ENCODE measurements around the gene PREX1.
A peak's percentile ranks its signal among the peaks of the same experiment; 100 is the strongest.

Gene PREX1

DNA sequence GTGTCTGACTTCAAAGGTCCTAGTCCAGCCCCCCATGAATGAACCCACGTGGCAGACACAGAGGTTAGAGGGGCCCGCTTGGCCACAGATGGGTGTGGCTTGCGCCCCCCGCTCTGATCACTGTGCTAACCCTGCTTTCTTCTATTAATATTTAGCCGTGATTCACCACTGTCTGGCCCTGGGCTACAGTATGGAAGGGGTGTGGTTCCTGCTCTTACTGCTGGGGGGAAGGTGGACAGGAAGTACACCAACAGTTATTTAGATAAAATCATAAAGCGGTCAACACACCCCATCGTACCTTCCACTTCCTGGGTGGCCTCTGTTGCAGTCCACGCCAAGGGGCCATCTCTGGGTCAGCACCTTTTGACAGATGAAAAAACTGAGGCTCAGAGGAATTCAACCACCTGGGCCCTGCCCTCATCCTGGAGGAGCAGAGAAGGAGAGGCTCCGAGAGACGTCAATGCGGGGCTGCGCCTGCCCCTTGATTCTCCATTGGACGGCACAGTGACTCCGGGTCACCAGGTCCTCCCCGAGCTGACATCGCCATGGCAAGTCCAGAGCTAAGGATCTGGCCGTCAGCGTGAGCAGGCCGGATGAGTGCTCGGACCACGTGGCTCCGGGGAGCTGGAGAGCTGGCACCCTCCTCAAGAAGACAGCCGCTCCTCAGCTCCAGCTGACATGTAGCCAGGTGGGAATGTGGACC is 206.3 kb downstream of the PREX1 start:
- peak; percentile 15 for ATAC-seq

DNA sequence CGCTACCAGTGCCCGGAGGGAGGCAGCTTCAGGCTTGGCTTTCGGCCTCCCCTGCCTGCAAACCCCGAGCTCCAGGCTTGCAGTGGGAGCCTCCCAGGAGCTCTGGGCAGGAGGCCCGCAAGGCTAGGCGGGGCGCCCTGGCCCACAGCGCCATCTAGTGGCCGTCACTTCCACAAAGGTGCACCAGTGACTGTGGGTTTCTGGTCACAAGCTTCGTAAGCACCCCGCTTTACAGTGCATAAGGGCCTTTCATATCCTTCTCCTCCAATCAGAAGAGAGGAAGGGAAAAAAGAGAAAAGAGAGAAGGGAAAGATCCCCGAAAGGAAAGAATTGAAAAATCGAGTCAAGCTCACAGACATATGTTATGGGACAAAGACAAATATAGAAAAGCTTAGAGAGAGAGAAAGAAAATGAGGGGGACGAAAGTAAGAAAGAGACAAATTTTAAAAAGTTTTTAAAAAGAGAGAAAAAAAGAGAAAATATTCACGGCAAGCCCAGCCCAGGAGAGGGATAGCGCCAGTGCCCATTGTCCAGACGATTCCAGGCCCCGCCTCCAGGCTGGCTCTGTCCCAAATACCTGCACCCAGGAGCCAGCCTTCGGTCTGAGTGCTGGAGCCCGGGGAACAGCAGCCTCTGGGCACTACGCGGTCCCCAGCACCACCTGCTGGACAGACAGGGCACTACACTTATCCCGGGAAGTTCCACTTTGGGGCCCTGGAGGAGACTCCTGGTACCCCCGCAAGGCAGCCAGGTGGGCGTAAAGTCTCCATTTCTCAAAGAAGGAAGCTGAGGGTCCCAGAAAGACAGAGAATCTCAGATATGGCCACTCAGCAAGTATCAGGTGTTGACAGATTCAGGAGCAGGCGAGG is 207.1 kb downstream of the PREX1 start:
- ATAC-seq = peak; percentile 73

More for the DNA sequence above, 206.3 kb downstream of the PREX1 start:
- DNase-seq = no peak

GRCh38 chr20:48620154-48620506 is 207.7 kb downstream of the PREX1 start:
- ATAC-seq (no peak), DNase-seq (no peak)

More for the DNA sequence above, 207.1 kb downstream of the PREX1 start:
- peak; percentile 85 for DNase-seq

- ATAC-seq (no peak), DNase-seq (no peak)
Measured at GRCh38 chr20:48619126-48620101, 208.4 kb downstream of the PREX1 start.

GRCh38 chr20:48618631-48619030 is 209.2 kb downstream of the PREX1 start:
- DNase-seq (no peak), ATAC-seq (no peak)

- ATAC-seq (no peak), DNase-seq (no peak)
Measured at GRCh38 chr20:48618052-48618451, 209.7 kb downstream of the PREX1 start.

DNA sequence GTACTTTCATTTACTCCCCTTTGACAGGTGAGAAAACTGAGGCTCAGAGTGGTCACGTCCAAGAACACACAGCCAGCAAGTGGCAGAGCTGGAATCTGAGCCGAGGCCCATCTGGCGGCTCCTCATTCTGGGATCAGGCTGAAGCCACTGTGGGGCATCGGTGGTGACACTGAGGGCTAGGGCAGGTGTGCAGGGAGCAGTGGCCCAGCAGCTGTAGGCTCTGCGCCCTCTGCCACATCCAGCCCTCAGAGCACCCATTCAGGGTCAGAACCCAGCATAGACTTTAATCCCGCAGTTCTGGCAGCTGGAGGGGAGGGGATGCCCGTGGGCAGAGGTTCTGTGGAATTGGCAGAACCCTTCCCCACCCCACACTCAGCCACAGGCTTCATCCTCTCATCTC is 210.3 kb downstream of the PREX1 start:
- no peak for DNase-seq
- ATAC-seq = no peak

DNA sequence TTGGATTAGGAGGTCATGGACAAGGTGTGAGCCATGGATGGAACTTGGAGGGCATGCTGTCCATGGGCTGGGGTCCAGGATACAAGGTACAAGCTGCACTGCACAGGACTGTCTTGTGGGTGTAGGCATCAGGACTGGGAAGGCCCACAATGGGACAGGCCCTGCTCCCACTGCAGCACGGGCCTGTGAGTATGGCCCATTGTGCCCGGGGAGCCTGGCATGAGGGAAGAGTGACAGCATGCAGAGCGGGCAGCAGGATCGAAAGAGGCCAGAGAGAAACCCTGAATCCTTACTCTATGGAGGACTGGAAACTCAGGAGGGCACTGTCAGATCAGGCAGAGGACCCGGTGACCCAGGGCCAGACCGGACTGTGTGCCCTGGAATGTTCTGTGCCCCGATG is 211.3 kb downstream of the PREX1 start:
- DNase-seq = no peak
- ATAC-seq = no peak

DNA sequence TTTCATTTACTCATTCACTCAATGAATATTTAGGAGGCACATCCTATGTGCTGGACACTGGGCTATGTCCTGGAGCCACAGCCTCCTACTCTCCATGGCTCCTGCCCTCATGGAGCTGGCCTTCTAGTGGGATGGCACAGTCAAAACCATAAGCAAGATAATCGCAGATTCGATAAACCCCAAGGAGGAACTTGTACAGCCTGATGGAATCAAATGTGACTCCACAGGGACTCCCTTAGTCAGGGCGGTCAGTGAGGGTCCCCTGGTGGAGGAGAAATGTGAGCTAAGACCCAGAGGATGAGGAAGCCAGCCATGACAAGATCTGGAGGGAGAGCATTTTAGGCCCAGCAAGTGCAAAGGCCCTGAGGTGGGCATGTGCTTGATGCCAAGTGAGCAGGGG is 211.9 kb downstream of the PREX1 start:
- no peak for ATAC-seq
- no peak for DNase-seq

GRCh38 chr20:48614593-48615274 is 213.1 kb downstream of the PREX1 start:
- no peak for DNase-seq

DNA sequence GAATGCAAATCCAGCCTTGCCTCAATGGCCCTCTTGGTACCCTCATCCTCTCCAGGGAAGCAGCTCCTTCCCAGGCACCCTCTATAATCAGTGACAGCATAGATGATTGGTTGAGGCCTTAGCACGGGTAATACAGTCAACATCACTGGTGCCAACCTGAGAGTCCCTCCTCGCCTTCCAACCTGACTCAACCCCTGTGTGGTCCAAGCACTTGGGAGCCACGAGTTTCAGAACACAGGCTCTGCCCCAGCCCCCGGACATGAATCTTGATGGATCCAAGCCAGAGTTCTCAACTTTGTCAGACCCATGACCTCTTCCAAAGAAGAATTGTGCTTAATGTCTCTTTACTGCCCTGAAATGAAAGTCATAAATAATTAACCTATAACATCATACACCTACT is 213.9 kb downstream of the PREX1 start:
- DNase-seq = no peak
- no peak for ATAC-seq

More at GRCh38 chr20:48614593-48615274, 213.1 kb downstream of the PREX1 start:
- no peak for ATAC-seq

GRCh38 chr20:48612335-48612734 is 215.5 kb downstream of the PREX1 start:
- DNase-seq (no peak), ATAC-seq (no peak)

DNA sequence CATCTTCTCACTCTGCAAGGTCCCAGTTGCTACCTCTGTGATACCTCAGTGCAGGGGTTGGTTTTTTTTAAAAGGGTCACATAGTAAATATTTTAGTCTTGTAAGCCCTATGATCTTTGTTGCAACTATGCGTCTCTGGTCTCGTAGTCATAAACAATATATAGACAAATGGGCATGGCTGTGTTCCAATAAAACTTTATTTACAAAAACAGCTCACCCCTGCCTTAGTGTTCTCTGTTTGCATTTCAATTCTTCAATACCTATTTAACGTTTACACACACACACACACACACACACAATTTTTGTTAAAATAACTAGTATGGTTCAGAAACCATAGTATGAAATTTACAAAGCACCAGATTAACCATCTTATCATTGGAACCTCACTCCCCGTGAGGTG is 216.8 kb downstream of the PREX1 start:
- DNase-seq (no peak), ATAC-seq (no peak)

DNA sequence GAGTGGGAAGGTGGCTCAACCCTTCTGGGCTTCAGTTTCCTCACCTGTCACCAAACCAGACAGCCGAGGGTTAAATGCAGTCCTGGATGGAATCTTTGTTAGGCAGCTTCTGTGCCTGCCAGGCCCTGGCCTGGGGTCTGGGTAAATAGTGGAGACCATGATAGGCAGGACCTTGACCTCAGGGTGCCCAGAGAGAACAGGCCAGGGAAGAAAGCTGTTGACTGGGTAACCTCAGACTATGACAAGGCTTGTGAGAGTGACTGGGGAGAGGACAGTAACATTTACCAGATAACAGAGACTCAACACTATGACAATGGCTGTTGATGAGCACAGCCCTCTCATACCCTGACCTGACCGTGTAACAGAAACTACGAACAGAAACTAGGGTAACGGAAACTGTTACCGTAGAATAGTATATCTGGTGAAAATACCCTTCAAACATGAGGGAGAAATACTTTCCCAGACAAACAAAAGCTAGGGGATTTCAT is 218.3 kb downstream of the PREX1 start:
- ATAC-seq = peak; percentile 97
- no peak for DNase-seq

DNA sequence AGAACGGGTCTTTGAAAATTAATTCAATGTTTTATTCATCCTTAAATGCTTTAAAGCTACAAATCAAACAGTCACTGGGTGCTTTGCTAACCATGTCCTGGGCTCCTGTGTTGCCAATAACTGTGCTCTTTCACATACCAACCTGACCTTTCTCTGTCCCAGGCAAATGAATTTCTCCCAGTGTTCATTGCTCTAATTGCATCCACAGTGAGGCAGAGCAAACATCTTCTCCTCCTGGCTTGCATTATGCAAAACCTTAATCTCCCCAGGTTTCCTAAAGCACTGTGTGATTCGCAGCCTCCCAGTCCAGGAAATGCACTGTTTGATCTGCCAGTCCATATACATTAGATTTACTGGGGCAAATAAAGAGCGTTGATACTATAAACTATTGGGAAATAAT is 219.0 kb downstream of the PREX1 start:
- ATAC-seq (no peak), DNase-seq (no peak)

DNA sequence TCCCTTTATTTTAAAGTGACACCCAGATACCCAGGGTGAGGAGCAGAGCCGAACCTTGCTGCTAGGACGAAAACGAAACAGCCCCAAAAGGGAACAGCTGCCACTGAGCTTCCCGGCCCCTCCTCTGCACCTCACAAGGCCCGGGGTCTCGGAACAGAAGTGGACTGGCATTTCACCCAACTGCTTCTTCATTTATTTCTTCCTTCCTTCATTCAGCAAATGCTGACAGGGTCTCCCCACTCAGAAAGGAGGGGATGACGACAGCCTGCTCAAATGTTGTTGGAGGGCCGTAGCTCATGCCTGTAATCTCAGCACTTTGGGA is 220.3 kb downstream of the PREX1 start:
- ATAC-seq (no peak), DNase-seq (no peak)

DNA sequence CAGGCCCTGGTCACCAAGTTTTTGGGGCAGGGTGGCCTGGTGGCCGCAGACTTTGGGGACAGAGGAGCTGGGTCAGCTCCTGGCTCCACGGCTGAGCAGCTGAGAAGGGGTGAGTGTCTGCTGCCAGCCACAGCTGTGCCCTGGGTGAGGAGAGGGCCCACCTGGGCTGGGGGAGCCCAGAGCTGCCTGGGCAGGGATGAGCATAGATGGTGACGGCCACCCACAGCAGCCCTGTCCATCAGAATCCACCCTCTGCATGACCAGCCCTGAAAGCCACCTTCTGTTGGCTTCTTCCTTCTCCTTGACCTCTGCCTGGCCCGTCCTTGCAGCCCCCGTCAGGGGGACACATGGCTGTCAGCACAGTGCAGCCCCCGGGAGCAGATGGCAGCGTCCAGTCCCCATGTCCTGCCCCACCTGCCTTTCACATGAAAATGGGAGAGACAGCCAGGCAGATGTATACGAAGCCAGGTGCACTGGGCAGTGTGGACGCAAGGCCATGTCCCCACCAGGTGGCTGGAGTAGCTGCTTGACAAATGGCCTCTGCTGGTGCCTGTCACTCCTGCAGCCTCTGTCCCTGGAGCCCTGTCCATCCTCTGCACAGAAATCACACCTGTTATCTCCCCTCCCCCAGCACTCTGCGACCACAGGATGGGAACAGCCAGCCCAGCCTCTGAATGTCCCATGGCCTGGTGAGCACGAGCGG is 220.8 kb downstream of the PREX1 start:
- DNase-seq (no peak), ATAC-seq (no peak)

GRCh38 chr20:48606172-48606840 is 221.5 kb downstream of the PREX1 start:
- DNase-seq = no peak
- no peak for ATAC-seq

DNA sequence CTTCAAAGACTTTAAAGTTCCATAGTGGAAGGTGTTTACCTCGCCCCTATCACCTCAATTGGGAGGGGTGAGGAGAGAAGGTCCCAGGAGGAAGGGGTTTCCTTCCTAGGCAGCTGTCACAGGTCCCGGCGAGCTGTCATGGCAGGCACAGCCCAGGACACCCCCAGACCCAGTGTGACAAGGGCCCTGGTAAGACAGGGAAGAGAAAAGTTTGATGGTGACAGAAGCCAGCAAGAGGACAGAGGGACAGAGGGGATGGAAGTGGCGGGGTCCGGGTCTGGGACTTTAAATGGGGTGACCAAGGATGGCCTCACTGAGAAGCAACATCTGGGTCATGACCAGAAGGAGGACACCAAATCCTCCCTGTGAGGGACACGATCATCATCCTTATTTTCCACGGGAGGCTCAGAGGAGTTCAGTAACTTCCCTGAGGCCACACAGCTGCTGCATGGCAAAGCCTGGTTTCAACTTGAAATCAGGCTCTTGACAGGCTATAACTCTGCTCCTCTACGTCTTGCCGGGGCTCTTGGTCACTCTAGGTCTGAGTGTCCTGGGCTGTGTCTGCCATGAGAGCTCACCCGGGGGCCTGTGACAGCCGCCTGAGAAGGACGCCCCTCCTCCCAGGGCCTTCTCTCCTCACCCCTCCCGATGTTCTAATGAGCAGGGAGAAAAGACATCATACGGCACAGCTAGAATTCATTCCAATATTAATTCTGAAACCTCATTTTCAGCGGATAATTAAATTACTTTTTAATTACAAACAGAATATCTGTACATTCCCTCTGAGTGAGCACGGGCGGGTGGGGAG is 222.2 kb downstream of the PREX1 start:
- DNase-seq = no peak
- ATAC-seq = no peak

DNA sequence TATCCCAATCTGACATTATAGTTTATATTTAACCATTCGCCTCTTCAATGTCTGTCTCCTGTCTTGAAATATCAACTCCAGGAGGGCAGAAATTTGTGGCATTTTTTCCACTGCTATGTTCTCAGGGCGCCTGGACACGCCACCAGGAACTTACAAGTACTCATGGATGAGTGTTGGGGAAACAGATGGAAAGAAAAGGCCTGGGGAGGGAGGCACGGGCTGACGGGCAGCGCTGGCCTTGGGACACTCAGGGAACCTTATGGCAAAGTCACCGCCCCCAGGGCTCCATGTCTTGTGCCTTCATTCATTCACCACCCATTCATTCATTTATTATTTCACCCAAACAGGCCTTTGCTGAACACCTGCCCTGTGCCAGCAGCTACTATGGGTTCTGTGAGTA is 222.9 kb downstream of the PREX1 start:
- DNase-seq (no peak), ATAC-seq (no peak)
